Measurements from ENCODE around the gene MGAT2.
A peak's percentile ranks its signal among the peaks of the same experiment; 100 is the strongest.
"Not testable (repeated sequence)": the region's sequence is repeated elsewhere in the genome, so short reads cannot be mapped to it uniquely, and the experiment has no call there.

The MGAT2 gene

GRCh38 chr14:49612671-49613070, 7.9 kb upstream of the MGAT2 start:
- no peak for DNase-seq

- DNase-seq, result no peak
Measured at GRCh38 chr14:49614196-49614595, 6.4 kb upstream of the MGAT2 start.

- DNase-seq, result no peak
Measured at GRCh38 chr14:49615776-49616175, 4.8 kb upstream of the MGAT2 start.

- DNase-seq, result no peak
Measured at GRCh38 chr14:49617852-49618519, 2.6 kb upstream of the MGAT2 start.

GRCh38 chr14:49619273-49619672, 1.3 kb upstream of the MGAT2 start:
- DNase-seq, result not testable (repeated sequence)

- no peak for DNase-seq
Measured at GRCh38 chr14:49619730-49620129, 869 bp upstream of the MGAT2 start.

- no peak for DNase-seq
Measured at GRCh38 chr14:49621114-49621881, 699 bp downstream of the MGAT2 start.

GRCh38 chr14:49622022-49622607, 1.5 kb downstream of the MGAT2 start:
- no peak for DNase-seq

GRCh38 chr14:49623387-49623786, 2.8 kb downstream of the MGAT2 start:
- DNase-seq, result no peak

GRCh38 chr14:49623941-49624839, 3.6 kb downstream of the MGAT2 start:
- no peak for DNase-seq

GRCh38 chr14:49633640-49634546, 13.3 kb downstream of the MGAT2 start:
- DNase-seq, result peak; percentile 94

- peak; percentile 62 for DNase-seq
Measured at GRCh38 chr14:49634547-49635334, 14.1 kb downstream of the MGAT2 start, which contains the start of gene DNAAF2. Gene DNAAF2 (minus strand): TSS chr14:49635244. CDS start chr14:49635149, 95 bp downstream.

- DNase-seq, result no peak
Measured at GRCh38 chr14:49636866-49637265, 16.3 kb downstream of the MGAT2 start.

GRCh38 chr14:49637534-49638078, 17.0 kb downstream of the MGAT2 start:
- no peak for DNase-seq

GRCh38 chr14:49640540-49641417, 20.2 kb downstream of the MGAT2 start:
- no peak for DNase-seq

- no peak for DNase-seq
Measured at GRCh38 chr14:49641697-49642129, 21.1 kb downstream of the MGAT2 start.

- no peak for DNase-seq
Measured at GRCh38 chr14:49642163-49642562, 21.6 kb downstream of the MGAT2 start.

GRCh38 chr14:49653508-49653907, 32.9 kb downstream of the MGAT2 start:
- DNase-seq, result no peak

GRCh38 chr14:49654511-49654910, 33.9 kb downstream of the MGAT2 start:
- no peak for DNase-seq

- DNase-seq, result not testable (repeated sequence)
Measured at GRCh38 chr14:49657500-49657899, 36.9 kb downstream of the MGAT2 start.
